ENCODE results near the gene ROMO1. TPM values are rescaled to one million over a fixed set of nuclear protein-coding genes. Genes with fewer than 3 reads are reported as not detected.

ROMO1 gene
- total RNA-seq, 4 donors from 2014 or later, result 154 to 259 (median 192) TPM

DNA sequence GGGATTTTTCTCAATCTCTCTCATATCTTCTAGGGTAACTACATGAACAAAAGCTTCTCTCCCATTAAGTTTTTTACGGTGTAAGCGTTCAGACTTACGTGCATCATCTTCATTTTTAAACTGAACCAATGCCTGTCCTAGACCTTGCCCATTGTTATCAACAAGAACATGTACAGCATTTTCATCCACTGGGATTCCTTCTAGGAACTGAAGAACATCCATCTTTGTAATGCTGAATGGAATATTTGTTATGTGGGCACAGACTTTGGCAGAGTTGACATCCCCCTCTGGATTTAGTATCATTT lies 45.8 kb upstream of the ROMO1 start:
- H3K4me3 ChIP-seq, result no peak overlapping the region

GRCh38 chr20:35653893-35654292 lies 45.3 kb upstream of the ROMO1 start:
- DNase-seq, result no peak
- no peaks in the 10 kb centered on the region for H3K27me3 ChIP-seq
- H3K4me3 ChIP-seq, result no peak overlapping the region
- H3K27ac ChIP-seq, result no peak overlapping the region
- peaks cover 0 to 14% (median 2%) of the 10 kb centered on the region in 4 donors for H3K4me1 ChIP-seq
- H3K9me3 ChIP-seq, result no peaks in the 10 kb centered on the region
- H3K36me3 ChIP-seq, result peaks cover 0 to 36% (median 0%) of the 10 kb centered on the region in 3 donors
- TF ChIP-seq POLR2A (IDR thresholded peaks at IDR 0.05), result no peak
- TF ChIP-seq CTCF (IDR thresholded peaks at IDR 0.05), result no peak

More for the DNA sequence above, 45.8 kb upstream of the ROMO1 start:
- TF ChIP-seq POLR2A (IDR thresholded peaks at IDR 0.05) (no peak), CTCF (IDR thresholded peaks at IDR 0.05) (no peak)
- Histone ChIP-seq H3K9me3 (no peaks in the 10 kb centered on the region), H3K27me3 (no peaks in the 10 kb centered on the region), H3K4me1 (peaks cover 0 to 14% (median under 1%) of the 10 kb centered on the region in 4 donors), H3K27ac (no peak overlapping the region), H3K36me3 (peaks cover 0 to 36% (median 0%) of the 10 kb centered on the region in 3 donors)
- no peak for DNase-seq

GRCh38 chr20:35654415-35654814 lies 44.8 kb upstream of the ROMO1 start:
- H3K4me3 ChIP-seq, result no peak overlapping the region
- H3K27ac ChIP-seq, result no peak overlapping the region
- no peaks in the 10 kb centered on the region for H3K9me3 ChIP-seq
- DNase-seq, result no peak
- TF ChIP-seq CTCF (IDR thresholded peaks at IDR 0.05) (no peak), POLR2A (IDR thresholded peaks at IDR 0.05) (no peak)
- peaks cover 0 to 36% (median 0%) of the 10 kb centered on the region in 3 donors for H3K36me3 ChIP-seq
- no peaks in the 10 kb centered on the region for H3K27me3 ChIP-seq
- peaks cover 0 to 14% (median 2%) of the 10 kb centered on the region in 4 donors for H3K4me1 ChIP-seq

GRCh38 chr20:35657271-35657670 lies 41.9 kb upstream of the ROMO1 start:
- Histone ChIP-seq H3K4me3 (no peak overlapping the region), H3K27me3 (no peaks in the 10 kb centered on the region), H3K27ac (no peak overlapping the region), H3K9me3 (no peaks in the 10 kb centered on the region), H3K4me1 (peaks cover 0 to 35% (median 5%) of the 10 kb centered on the region in 4 donors), H3K36me3 (peaks cover 0 to 36% (median 0%) of the 10 kb centered on the region in 3 donors)
- TF ChIP-seq CTCF (IDR thresholded peaks at IDR 0.05), result no peak
- DNase-seq, result no peak

DNA sequence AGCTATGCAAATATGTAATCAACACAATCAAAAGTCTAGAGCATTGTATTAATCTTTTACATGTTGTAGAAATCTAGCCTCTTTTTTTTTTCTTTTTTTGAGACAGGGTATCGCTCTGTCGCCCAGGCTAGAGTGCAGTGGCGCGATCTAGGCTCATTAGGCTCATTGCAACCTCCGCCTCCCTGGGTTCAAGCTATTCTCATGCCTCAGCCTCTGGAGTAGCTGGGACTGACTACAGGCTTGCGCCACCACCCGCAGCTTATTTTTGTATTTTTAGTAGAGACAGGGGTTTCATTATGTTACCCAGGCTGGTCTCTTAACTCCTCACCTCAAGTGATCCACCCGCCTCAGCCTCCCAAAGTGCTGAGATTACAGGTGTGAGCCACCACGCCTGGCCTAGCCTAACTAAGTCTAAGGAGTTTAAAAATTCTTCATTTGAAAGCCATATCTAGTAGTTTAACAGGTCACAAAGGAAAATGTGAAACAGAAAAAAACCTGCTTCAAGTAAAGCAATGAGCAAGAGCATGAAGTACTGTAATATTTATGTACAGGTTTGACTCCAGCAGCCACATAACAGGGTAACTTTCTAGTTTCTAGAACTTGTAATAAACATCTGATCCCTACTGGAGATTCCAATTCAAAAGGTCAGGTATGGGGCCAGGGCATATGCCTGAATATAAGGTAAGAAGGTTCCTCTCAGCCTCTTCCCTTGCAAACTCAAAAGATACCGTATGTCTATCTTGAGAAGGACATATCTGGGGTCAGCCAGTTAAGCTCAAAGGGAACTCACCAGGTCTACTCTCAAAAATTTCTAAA lies 38.9 kb upstream of the ROMO1 start:
- TF ChIP-seq CTCF (IDR thresholded peaks at IDR 0.05), result no peak
- no peak for TF ChIP-seq POLR2A (IDR thresholded peaks at IDR 0.05)
- peaks cover 0 to 44% (median 11%) of the 10 kb centered on the region in 4 donors for H3K4me1 ChIP-seq
- no peak overlapping the region for H3K27ac ChIP-seq
- H3K9me3 ChIP-seq, result no peaks in the 10 kb centered on the region
- H3K27me3 ChIP-seq, result no peaks in the 10 kb centered on the region
- H3K36me3 ChIP-seq, result peaks cover 0 to 7% (median 0%) of the 10 kb centered on the region in 3 donors
- DNase-seq, result no peak
- no peak overlapping the region for H3K4me3 ChIP-seq

Data from Peyer's patch (tissue), 4 donors.